ENCODE results near the gene EML6.

The EML6 gene

GRCh38 chr2:54876764-54877163, 153.3 kb downstream of the EML6 start:
- H3K9ac ChIP-seq (ENCODE audit: low read depth, low read length) = no peak overlapping the region
- H3K36me3 ChIP-seq (ENCODE audit: insufficient read depth, low read depth, low read length) = no peaks in the 10 kb centered on the region
- no peaks in the 10 kb centered on the region for H3K27me3 ChIP-seq (ENCODE audit: insufficient read depth, low read length)
- no peaks in the 10 kb centered on the region for H3K9me3 ChIP-seq (ENCODE audit: insufficient read depth, low read depth, low read length)
- no peak overlapping the region for H3K4me3 ChIP-seq (ENCODE audit: low read length)
- no peaks in the 10 kb centered on the region for H3K4me1 ChIP-seq (ENCODE audit: insufficient read depth, low read length)
- H3K27ac ChIP-seq (ENCODE audit: low read length) = no peak overlapping the region

- H3K27me3 ChIP-seq (ENCODE audit: insufficient read depth, low read length) = no peaks in the 10 kb centered on the region
- H3K27ac ChIP-seq (ENCODE audit: low read length) = no peak overlapping the region
- H3K4me1 ChIP-seq (ENCODE audit: insufficient read depth, low read length) = no peaks in the 10 kb centered on the region
- no peak overlapping the region for H3K9ac ChIP-seq (ENCODE audit: low read depth, low read length)
- H3K36me3 ChIP-seq (ENCODE audit: insufficient read depth, low read depth, low read length) = no peaks in the 10 kb centered on the region
- no peaks in the 10 kb centered on the region for H3K9me3 ChIP-seq (ENCODE audit: insufficient read depth, low read depth, low read length)
- no peak overlapping the region for H3K4me3 ChIP-seq (ENCODE audit: low read length)
These were observed 154.7 kb downstream of the EML6 start for GRCh38 chr2:54878182-54878581.

GRCh38 chr2:54879032-54879431, 155.6 kb downstream of the EML6 start:
- Histone ChIP-seq H3K9ac (ENCODE audit: low read depth, low read length) (no peak overlapping the region), H3K4me1 (ENCODE audit: insufficient read depth, low read length) (no peaks in the 10 kb centered on the region), H3K36me3 (ENCODE audit: insufficient read depth, low read depth, low read length) (no peaks in the 10 kb centered on the region), H3K27me3 (ENCODE audit: insufficient read depth, low read length) (no peaks in the 10 kb centered on the region), H3K4me3 (ENCODE audit: low read length) (no peak overlapping the region), H3K27ac (ENCODE audit: low read length) (no peak overlapping the region), H3K9me3 (ENCODE audit: insufficient read depth, low read depth, low read length) (no peaks in the 10 kb centered on the region)

- H3K27ac ChIP-seq (ENCODE audit: low read length) = no peak overlapping the region
- H3K9me3 ChIP-seq (ENCODE audit: insufficient read depth, low read depth, low read length) = no peaks in the 10 kb centered on the region
- no peaks in the 10 kb centered on the region for H3K4me1 ChIP-seq (ENCODE audit: insufficient read depth, low read length)
- no peaks in the 10 kb centered on the region for H3K36me3 ChIP-seq (ENCODE audit: insufficient read depth, low read depth, low read length)
- no peak overlapping the region for H3K9ac ChIP-seq (ENCODE audit: low read depth, low read length)
- H3K4me3 ChIP-seq (ENCODE audit: low read length) = no peak overlapping the region
- no peaks in the 10 kb centered on the region for H3K27me3 ChIP-seq (ENCODE audit: insufficient read depth, low read length)
These were observed 156.3 kb downstream of the EML6 start for GRCh38 chr2:54879598-54880332.

GRCh38 chr2:54880428-54880827, 157.0 kb downstream of the EML6 start:
- Histone ChIP-seq H3K27me3 (ENCODE audit: insufficient read depth, low read length) (no peaks in the 10 kb centered on the region), H3K36me3 (ENCODE audit: insufficient read depth, low read depth, low read length) (no peaks in the 10 kb centered on the region), H3K9me3 (ENCODE audit: insufficient read depth, low read depth, low read length) (no peaks in the 10 kb centered on the region), H3K27ac (ENCODE audit: low read length) (no peak overlapping the region), H3K9ac (ENCODE audit: low read depth, low read length) (no peak overlapping the region), H3K4me3 (ENCODE audit: low read length) (no peak overlapping the region), H3K4me1 (ENCODE audit: insufficient read depth, low read length) (no peaks in the 10 kb centered on the region)

- no peaks in the 10 kb centered on the region for H3K36me3 ChIP-seq (ENCODE audit: insufficient read depth, low read depth, low read length)
- no peak overlapping the region for H3K9ac ChIP-seq (ENCODE audit: low read depth, low read length)
- H3K27me3 ChIP-seq (ENCODE audit: insufficient read depth, low read length) = no peaks in the 10 kb centered on the region
- no peak overlapping the region for H3K4me3 ChIP-seq (ENCODE audit: low read length)
- H3K27ac ChIP-seq (ENCODE audit: low read length) = no peak overlapping the region
- H3K4me1 ChIP-seq (ENCODE audit: insufficient read depth, low read length) = no peaks in the 10 kb centered on the region
- H3K9me3 ChIP-seq (ENCODE audit: insufficient read depth, low read depth, low read length) = no peaks in the 10 kb centered on the region
These were observed 158.3 kb downstream of the EML6 start for GRCh38 chr2:54881759-54882158.

GRCh38 chr2:54885891-54886290, 162.4 kb downstream of the EML6 start:
- H3K27ac ChIP-seq (ENCODE audit: low read length) = no peak overlapping the region
- no peaks in the 10 kb centered on the region for H3K27me3 ChIP-seq (ENCODE audit: insufficient read depth, low read length)
- H3K36me3 ChIP-seq (ENCODE audit: insufficient read depth, low read depth, low read length) = no peaks in the 10 kb centered on the region
- no peak overlapping the region for H3K9ac ChIP-seq (ENCODE audit: low read depth, low read length)
- H3K4me1 ChIP-seq (ENCODE audit: insufficient read depth, low read length) = no peaks in the 10 kb centered on the region
- H3K4me3 ChIP-seq (ENCODE audit: low read length) = no peak overlapping the region
- no peaks in the 10 kb centered on the region for H3K9me3 ChIP-seq (ENCODE audit: insufficient read depth, low read depth, low read length)

GRCh38 chr2:54887850-54888545, 164.5 kb downstream of the EML6 start:
- H3K9me3 ChIP-seq (ENCODE audit: insufficient read depth, low read depth, low read length) = no peaks in the 10 kb centered on the region
- H3K36me3 ChIP-seq (ENCODE audit: insufficient read depth, low read depth, low read length) = no peaks in the 10 kb centered on the region
- no peak overlapping the region for H3K9ac ChIP-seq (ENCODE audit: low read depth, low read length)
- H3K4me1 ChIP-seq (ENCODE audit: insufficient read depth, low read length) = no peaks in the 10 kb centered on the region
- no peaks in the 10 kb centered on the region for H3K27me3 ChIP-seq (ENCODE audit: insufficient read depth, low read length)
- no peak overlapping the region for H3K27ac ChIP-seq (ENCODE audit: low read length)
- no peak overlapping the region for H3K4me3 ChIP-seq (ENCODE audit: low read length)

- Histone ChIP-seq H3K27me3 (ENCODE audit: insufficient read depth, low read length) (no peaks in the 10 kb centered on the region), H3K9ac (ENCODE audit: low read depth, low read length) (no peak overlapping the region), H3K4me3 (ENCODE audit: low read length) (no peak overlapping the region), H3K27ac (ENCODE audit: low read length) (no peak overlapping the region), H3K36me3 (ENCODE audit: insufficient read depth, low read depth, low read length) (no peaks in the 10 kb centered on the region), H3K9me3 (ENCODE audit: insufficient read depth, low read depth, low read length) (no peaks in the 10 kb centered on the region), H3K4me1 (ENCODE audit: insufficient read depth, low read length) (no peaks in the 10 kb centered on the region)
These were observed 165.6 kb downstream of the EML6 start for GRCh38 chr2:54889053-54889452.

- no peaks in the 10 kb centered on the region for H3K9me3 ChIP-seq (ENCODE audit: insufficient read depth, low read depth, low read length)
- H3K9ac ChIP-seq (ENCODE audit: low read depth, low read length) = no peak overlapping the region
- H3K27ac ChIP-seq (ENCODE audit: low read length) = no peak overlapping the region
- H3K4me1 ChIP-seq (ENCODE audit: insufficient read depth, low read length) = no peaks in the 10 kb centered on the region
- H3K27me3 ChIP-seq (ENCODE audit: insufficient read depth, low read length) = no peaks in the 10 kb centered on the region
- H3K4me3 ChIP-seq (ENCODE audit: low read length) = no peak overlapping the region
- no peaks in the 10 kb centered on the region for H3K36me3 ChIP-seq (ENCODE audit: insufficient read depth, low read depth, low read length)
These were observed 168.4 kb downstream of the EML6 start for GRCh38 chr2:54891909-54892308.

- H3K27me3 ChIP-seq (ENCODE audit: insufficient read depth, low read length) = no peaks in the 10 kb centered on the region
- no peak overlapping the region for H3K27ac ChIP-seq (ENCODE audit: low read length)
- H3K4me3 ChIP-seq (ENCODE audit: low read length) = no peak overlapping the region
- no peaks in the 10 kb centered on the region for H3K36me3 ChIP-seq (ENCODE audit: insufficient read depth, low read depth, low read length)
- H3K9ac ChIP-seq (ENCODE audit: low read depth, low read length) = no peak overlapping the region
- no peaks in the 10 kb centered on the region for H3K4me1 ChIP-seq (ENCODE audit: insufficient read depth, low read length)
- no peaks in the 10 kb centered on the region for H3K9me3 ChIP-seq (ENCODE audit: insufficient read depth, low read depth, low read length)
These were observed 171.0 kb downstream of the EML6 start for GRCh38 chr2:54894467-54894866.

- H3K9ac ChIP-seq (ENCODE audit: low read depth, low read length) = no peak overlapping the region
- no peaks in the 10 kb centered on the region for H3K4me1 ChIP-seq (ENCODE audit: insufficient read depth, low read length)
- no peak overlapping the region for H3K4me3 ChIP-seq (ENCODE audit: low read length)
- no peaks in the 10 kb centered on the region for H3K36me3 ChIP-seq (ENCODE audit: insufficient read depth, low read depth, low read length)
- no peak overlapping the region for H3K27ac ChIP-seq (ENCODE audit: low read length)
- no peaks in the 10 kb centered on the region for H3K9me3 ChIP-seq (ENCODE audit: insufficient read depth, low read depth, low read length)
- no peaks in the 10 kb centered on the region for H3K27me3 ChIP-seq (ENCODE audit: insufficient read depth, low read length)
These were observed 172.3 kb downstream of the EML6 start for GRCh38 chr2:54895730-54896129.

All from iPS-20b (cell line).